ENCODE measurements around the gene PAX8. TPM values are rescaled to one million over a fixed set of nuclear protein-coding genes. Genes with fewer than 3 reads are reported as not detected.

PAX8 gene
- total RNA-seq, 1 experiment from 2014 or later = 0.08 TPM

GRCh38 chr2:113203901-113204519, 74.7 kb downstream of the PAX8 start:
- DNase-seq (ENCODE audit: low spot score) = peak; percentile 77

GRCh38 chr2:113203217-113203530, 75.5 kb downstream of the PAX8 start:
- no peak for DNase-seq (ENCODE audit: low spot score)

- DNase-seq (ENCODE audit: low spot score) = no peak
Observed at GRCh38 chr2:113202305-113203216, 76.2 kb downstream of the PAX8 start.

- DNase-seq (ENCODE audit: low spot score) = no peak
Observed at GRCh38 chr2:113201496-113202304, 77.0 kb downstream of the PAX8 start.

GRCh38 chr2:113200736-113201490, 77.8 kb downstream of the PAX8 start:
- no peak for DNase-seq (ENCODE audit: low spot score)

- DNase-seq (ENCODE audit: low spot score) = peak; percentile 27
Observed at GRCh38 chr2:113200236-113200635, 78.5 kb downstream of the PAX8 start.

GRCh38 chr2:113198790-113199612, 79.7 kb downstream of the PAX8 start:
- peak; percentile 57 for DNase-seq (ENCODE audit: low spot score)

GRCh38 chr2:113198048-113198789, 80.5 kb downstream of the PAX8 start:
- DNase-seq (ENCODE audit: low spot score) = no peak

GRCh38 chr2:113197347-113198047, 81.2 kb downstream of the PAX8 start:
- DNase-seq (ENCODE audit: low spot score) = no peak

- DNase-seq (ENCODE audit: low spot score) = no peak
Observed at GRCh38 chr2:113196839-113197238, 81.9 kb downstream of the PAX8 start.

GRCh38 chr2:113195923-113196501, 82.7 kb downstream of the PAX8 start:
- no peak for DNase-seq (ENCODE audit: low spot score)

GRCh38 chr2:113192459-113193100, 86.1 kb downstream of the PAX8 start:
- no peak for DNase-seq (ENCODE audit: low spot score)

- DNase-seq (ENCODE audit: low spot score) = no peak
Observed at GRCh38 chr2:113190871-113191270, 87.8 kb downstream of the PAX8 start.

- DNase-seq (ENCODE audit: low spot score) = no peak
Observed at GRCh38 chr2:113187771-113188170, 91.0 kb downstream of the PAX8 start.

- DNase-seq (ENCODE audit: low spot score) = no peak
Observed at GRCh38 chr2:113186433-113186796, 92.3 kb downstream of the PAX8 start.

GRCh38 chr2:113185664-113186432, 92.9 kb downstream of the PAX8 start:
- no peak for DNase-seq (ENCODE audit: low spot score)

- no peak for DNase-seq (ENCODE audit: low spot score)
Observed at GRCh38 chr2:113184531-113185230, 94.0 kb downstream of the PAX8 start.

All from H4 (cell line).